ENCODE results near the gene PLEKHH1.

Gene PLEKHH1

GRCh38 chr14:67532998-67533753, at the start of gene PLEKHH1:
Gene PLEKHH1, plus strand, starts transcription at chr14:67533290. Its CDS starts 8,578 bp downstream, at chr14:67541868.
- DNase-seq, result peak; percentile 66

GRCh38 chr14:67483579-67484285, 49.4 kb upstream of the PLEKHH1 start:
- no peak for DNase-seq

DNA sequence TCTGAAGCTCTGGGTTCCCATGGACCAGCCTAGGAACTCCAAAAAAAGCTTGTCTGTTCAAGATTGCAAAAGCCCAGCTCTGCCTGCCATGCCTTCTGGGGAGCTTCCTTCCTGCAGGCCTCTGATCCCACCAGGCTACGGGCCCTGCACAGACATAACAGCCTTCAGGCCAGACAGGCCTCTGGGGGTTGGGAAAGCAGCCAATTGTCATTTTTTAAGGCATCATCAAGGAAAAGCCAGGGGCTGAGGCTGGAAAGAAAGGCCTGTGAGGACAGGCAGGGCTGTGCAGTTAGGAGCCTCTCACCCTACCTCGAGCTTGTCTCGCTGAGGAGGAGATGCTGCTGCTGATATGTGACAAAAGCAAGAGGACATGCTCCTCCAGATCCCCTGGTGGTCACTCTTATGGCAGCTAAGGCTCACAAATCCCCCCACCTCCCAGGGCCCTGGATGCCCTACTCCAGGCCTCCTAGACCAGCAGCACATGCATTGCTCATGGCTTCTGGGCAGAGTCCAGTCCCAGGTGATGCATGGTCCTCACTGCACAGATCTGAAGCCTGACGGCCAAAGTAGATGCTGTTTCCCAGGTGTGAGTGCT, 47.5 kb upstream of the PLEKHH1 start:
- no peak for DNase-seq

- DNase-seq, result no peak
Observed at GRCh38 chr14:67486890-67487289, 46.2 kb upstream of the PLEKHH1 start.

DNA sequence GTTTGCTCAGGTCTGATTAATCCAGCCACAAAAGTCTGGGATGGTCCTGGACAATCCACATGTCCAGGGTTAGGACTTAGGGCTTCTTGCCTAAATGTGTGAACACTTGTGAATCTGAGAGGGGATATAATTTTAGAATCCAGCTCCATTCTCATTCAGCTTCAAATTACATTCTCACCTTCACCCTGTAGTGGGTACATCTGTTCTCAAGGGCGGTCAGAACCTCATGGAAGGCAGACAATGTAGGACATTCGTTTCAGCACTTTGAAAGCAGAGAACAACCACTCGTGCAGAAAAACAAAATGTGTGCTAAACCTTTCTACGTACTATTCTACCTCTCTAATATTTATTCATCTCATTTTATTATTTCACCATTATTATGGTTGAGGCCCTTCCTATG, 45.8 kb upstream of the PLEKHH1 start:
- no peak for DNase-seq

- DNase-seq, result peak; percentile 92
Observed at GRCh38 chr14:67487937-67488893, 44.9 kb upstream of the PLEKHH1 start, which contains the start of gene TMEM229B. Gene TMEM229B, minus strand, starts transcription at chr14:67488721. Its CDS starts 14,798 bp downstream, at chr14:67473923.

DNA sequence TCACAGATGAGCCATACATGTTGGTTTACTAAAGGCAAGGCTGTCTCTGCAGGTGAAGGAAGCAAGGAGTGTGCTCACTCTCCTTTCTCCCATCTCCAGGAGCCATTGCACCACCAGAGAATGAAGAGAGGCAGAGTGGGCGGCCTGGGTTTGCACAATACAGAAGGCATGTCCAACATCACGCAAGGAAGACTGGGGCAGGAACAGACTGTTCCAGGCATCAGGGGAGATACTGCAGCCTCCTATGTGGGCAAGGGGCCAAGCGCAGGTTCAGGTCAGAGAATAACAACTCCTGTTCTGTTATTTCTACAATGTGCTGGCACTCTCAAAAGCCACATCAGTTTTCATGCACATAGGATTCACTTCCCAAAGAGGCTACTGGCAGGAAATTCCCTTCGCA, 42.9 kb upstream of the PLEKHH1 start:
- no peak for DNase-seq

DNA sequence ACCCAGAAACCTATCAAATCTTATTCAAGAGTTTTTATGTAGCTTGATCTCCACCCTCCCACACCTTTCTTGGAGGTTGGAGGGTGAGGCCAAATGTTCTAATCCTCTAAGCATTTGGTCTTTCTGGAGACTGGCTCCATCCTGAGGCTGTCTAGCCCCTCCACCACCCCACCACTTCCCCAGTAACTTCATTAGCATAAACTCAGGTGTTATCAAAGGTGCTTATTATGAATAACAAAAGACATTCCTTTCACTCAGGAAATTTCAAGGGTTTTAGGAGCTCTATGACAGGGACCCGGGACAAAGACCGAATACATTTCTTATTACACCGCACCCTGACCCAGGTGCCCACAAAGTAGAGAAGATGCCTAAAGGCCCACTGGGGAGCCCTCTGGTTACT, 41.8 kb upstream of the PLEKHH1 start:
- DNase-seq, result no peak

GRCh38 chr14:67491741-67492507, 41.2 kb upstream of the PLEKHH1 start:
- no peak for DNase-seq

GRCh38 chr14:67492538-67492937, 40.6 kb upstream of the PLEKHH1 start:
- no peak for DNase-seq

GRCh38 chr14:67493092-67493717, 39.9 kb upstream of the PLEKHH1 start:
- no peak for DNase-seq

GRCh38 chr14:67495827-67496226, 37.3 kb upstream of the PLEKHH1 start:
- DNase-seq, result no peak

DNA sequence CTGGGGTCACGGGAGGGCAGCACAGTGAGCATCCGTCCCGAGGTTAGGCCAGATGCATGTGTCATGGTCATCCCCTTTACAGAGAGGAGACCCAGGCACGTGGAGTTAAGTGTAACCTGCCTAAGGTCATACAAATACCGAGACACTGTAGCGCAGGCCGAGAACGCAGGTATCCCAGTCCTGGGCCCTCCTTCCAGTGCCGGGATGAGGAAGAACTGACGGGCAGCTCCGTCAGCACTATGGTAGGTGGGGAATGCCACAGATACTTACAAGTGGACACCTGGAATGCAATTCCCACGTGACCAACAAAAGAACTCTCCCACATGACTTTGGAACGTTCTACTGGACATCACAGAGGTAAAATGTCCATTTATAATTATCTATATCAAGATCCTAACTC, 35.9 kb upstream of the PLEKHH1 start:
- no peak for DNase-seq

DNA sequence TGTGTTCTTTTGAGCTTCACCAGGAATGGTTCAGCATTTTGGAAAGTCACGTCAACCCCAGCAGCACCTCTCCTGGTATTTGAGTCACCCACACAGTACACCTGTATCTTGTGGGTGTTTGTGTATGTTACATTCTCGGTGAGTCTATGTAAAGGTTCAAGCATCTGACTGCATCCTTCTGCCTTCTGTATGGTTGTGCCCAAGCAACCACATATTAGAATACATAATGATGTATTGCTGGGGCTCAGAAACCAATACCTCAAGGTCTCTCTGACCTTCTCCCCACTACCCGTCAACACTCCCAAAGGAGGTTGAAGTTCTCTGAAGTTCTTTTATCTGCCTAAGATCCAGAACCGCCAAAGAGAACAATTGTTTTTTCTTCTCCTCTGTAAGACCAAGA, 35.4 kb upstream of the PLEKHH1 start:
- DNase-seq, result no peak

- no peak for DNase-seq
Observed at GRCh38 chr14:67500981-67501380, 32.1 kb upstream of the PLEKHH1 start.

DNA sequence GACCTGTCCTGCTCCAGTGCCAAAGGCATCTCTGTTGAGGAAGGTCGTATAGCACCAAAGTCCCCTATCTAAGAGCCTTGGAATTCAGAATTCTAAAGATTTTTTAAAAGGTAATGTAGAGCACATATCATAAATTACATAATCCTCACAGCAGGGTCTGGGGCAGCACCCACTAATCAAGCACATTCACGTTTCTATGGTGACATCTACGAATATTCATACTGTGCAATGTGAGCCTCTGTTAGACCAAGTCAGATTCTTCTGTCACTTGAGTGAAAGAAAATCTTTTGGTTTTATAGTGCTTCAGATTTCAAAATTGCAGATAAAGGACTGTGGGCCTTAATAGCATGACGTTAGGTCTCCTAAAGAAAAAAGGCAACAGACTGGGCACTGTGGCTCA, 31.4 kb upstream of the PLEKHH1 start:
- no peak for DNase-seq

- no peak for DNase-seq
Observed at GRCh38 chr14:67502867-67503266, 30.2 kb upstream of the PLEKHH1 start.

GRCh38 chr14:67503331-67503730, 29.8 kb upstream of the PLEKHH1 start:
- DNase-seq, result no peak

- DNase-seq, result no peak
Observed at GRCh38 chr14:67505254-67505653, 27.8 kb upstream of the PLEKHH1 start.

DNA sequence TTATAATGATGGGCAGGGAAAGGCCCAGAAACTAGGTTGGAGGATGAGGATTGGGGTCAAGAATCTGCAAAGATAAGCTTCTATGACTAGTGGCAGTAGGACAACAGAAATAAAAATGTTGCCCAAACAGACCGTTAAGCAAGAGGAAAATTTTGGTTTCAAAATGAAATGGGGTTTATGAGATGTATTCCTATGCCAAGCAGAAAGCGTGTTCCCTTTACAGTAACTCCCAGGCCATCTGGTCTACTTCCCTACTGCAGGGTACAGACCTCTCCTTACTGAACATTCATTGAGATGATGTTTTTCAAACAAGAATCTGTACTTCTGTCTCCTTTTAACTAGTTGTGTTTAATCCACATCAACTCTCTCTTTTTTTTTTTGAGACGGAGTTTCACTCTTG, 24.1 kb upstream of the PLEKHH1 start:
- DNase-seq, result no peak

- no peak for DNase-seq
Observed at GRCh38 chr14:67510121-67510520, 23.0 kb upstream of the PLEKHH1 start.

Data from activated CD4-positive, alpha-beta T cell treated with anti-CD3 and anti-CD28 coated beads, Interleukin-2, amount 50 U/mL, for 16 hours (primary cell).